Vagina (tissue), 2 donors: ENCODE results near the gene ARHGAP10.

Source experiments
- POLR2A ChIP-seq, 2 donors: fragments of 450-650 bp; IDR thresholded peaks; one replicate each; pipeline ENCODE4 v1.6.1; 2017; ENCODE audit warnings: antibody characterized with exemption in 2 of 2, mild to moderate bottlenecking in 2 of 2, moderate library complexity in 2 of 2
- TF ChIP-seq, protein P1 (sequence below), 3 experiments: fragments of 450-650 bp in 2 of 3; fragments of 200-600 bp in 1 of 3; sonication (generic) in 1 of 3; IDR thresholded peaks; one replicate each; pipeline ENCODE4 v1.5.1; 2017 to 2019; ENCODE audit warnings: antibody characterized with exemption in 3 of 3, mild to moderate bottlenecking in 2 of 3, moderate library complexity in 2 of 3

DNA sequence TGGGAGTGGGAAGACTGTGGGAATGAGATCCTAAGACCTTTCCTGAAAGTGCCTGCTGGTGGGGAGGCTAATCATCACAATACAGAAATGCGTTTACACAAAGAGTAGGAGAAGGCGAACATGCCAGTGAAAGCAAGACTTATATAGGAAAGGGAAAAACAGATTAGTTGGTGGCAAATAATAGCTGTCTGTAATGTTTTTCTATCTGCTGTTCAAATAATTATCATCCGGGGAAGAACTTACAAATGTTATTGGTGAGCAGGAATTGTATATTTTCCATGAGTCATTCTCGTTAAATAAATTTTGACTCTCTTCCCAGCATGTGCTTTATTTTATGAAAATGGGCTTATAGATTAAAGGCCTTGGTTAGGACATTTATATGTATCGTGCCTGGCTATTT lies 196.5 kb downstream of the ARHGAP10 start:
- TF ChIP-seq, protein P1, sequence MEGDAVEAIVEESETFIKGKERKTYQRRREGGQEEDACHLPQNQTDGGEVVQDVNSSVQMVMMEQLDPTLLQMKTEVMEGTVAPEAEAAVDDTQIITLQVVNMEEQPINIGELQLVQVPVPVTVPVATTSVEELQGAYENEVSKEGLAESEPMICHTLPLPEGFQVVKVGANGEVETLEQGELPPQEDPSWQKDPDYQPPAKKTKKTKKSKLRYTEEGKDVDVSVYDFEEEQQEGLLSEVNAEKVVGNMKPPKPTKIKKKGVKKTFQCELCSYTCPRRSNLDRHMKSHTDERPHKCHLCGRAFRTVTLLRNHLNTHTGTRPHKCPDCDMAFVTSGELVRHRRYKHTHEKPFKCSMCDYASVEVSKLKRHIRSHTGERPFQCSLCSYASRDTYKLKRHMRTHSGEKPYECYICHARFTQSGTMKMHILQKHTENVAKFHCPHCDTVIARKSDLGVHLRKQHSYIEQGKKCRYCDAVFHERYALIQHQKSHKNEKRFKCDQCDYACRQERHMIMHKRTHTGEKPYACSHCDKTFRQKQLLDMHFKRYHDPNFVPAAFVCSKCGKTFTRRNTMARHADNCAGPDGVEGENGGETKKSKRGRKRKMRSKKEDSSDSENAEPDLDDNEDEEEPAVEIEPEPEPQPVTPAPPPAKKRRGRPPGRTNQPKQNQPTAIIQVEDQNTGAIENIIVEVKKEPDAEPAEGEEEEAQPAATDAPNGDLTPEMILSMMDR (IDR thresholded peaks at IDR 0.05): no peak
- no peak for TF ChIP-seq POLR2A (IDR thresholded peaks at IDR 0.05)
